ENCODE measurements around the gene NR6A1.

NR6A1 gene

GRCh38 chr9:124505901-124506346 lies 265.2 kb downstream of the NR6A1 start:
- H3K9me3 ChIP-seq (ENCODE audit: control insufficient read depth, low read length): no peaks in the 10 kb centered on the region
- peaks cover 8% of the 10 kb centered on the region for H3K4me1 ChIP-seq (ENCODE audit: control insufficient read depth, insufficient read depth, low read length)
- H3K27me3 ChIP-seq (ENCODE audit: control insufficient read depth, insufficient read depth, low read length): peaks cover 51% of the 10 kb centered on the region
- no peak overlapping the region for H3K9ac ChIP-seq (ENCODE audit: low read length)
- H3K36me3 ChIP-seq (ENCODE audit: control insufficient read depth, insufficient read depth, low read length): no peaks in the 10 kb centered on the region
- no peak overlapping the region for H3K4me3 ChIP-seq (ENCODE audit: low read length)

GRCh38 chr9:124505006-124505900 lies 265.9 kb downstream of the NR6A1 start:
- peaks cover 8% of the 10 kb centered on the region for H3K4me1 ChIP-seq (ENCODE audit: control insufficient read depth, insufficient read depth, low read length)
- H3K27me3 ChIP-seq (ENCODE audit: control insufficient read depth, insufficient read depth, low read length): peaks cover 52% of the 10 kb centered on the region
- no peak overlapping the region for H3K9ac ChIP-seq (ENCODE audit: low read length)
- H3K4me3 ChIP-seq (ENCODE audit: low read length): no peak overlapping the region
- no peaks in the 10 kb centered on the region for H3K36me3 ChIP-seq (ENCODE audit: control insufficient read depth, insufficient read depth, low read length)
- H3K9me3 ChIP-seq (ENCODE audit: control insufficient read depth, low read length): no peaks in the 10 kb centered on the region

GRCh38 chr9:124504530-124505005 lies 266.5 kb downstream of the NR6A1 start:
- H3K27me3 ChIP-seq (ENCODE audit: control insufficient read depth, insufficient read depth, low read length): peaks cover 57% of the 10 kb centered on the region
- no peak overlapping the region for H3K4me3 ChIP-seq (ENCODE audit: low read length)
- no peaks in the 10 kb centered on the region for H3K9me3 ChIP-seq (ENCODE audit: control insufficient read depth, low read length)

GRCh38 chr9:124503713-124504529 lies 267.2 kb downstream of the NR6A1 start:
- H3K4me1 ChIP-seq (ENCODE audit: control insufficient read depth, insufficient read depth, low read length): peaks cover 8% of the 10 kb centered on the region
- H3K4me3 ChIP-seq (ENCODE audit: low read length): no peak overlapping the region
- no peaks in the 10 kb centered on the region for H3K36me3 ChIP-seq (ENCODE audit: control insufficient read depth, insufficient read depth, low read length)
- no peaks in the 10 kb centered on the region for H3K9me3 ChIP-seq (ENCODE audit: control insufficient read depth, low read length)
- H3K9ac ChIP-seq (ENCODE audit: low read length): no peak overlapping the region
- H3K27me3 ChIP-seq (ENCODE audit: control insufficient read depth, insufficient read depth, low read length): peaks cover 61% of the 10 kb centered on the region

More at GRCh38 chr9:124504530-124505005, 266.5 kb downstream of the NR6A1 start:
- no peak overlapping the region for H3K9ac ChIP-seq (ENCODE audit: low read length)
- H3K4me1 ChIP-seq (ENCODE audit: control insufficient read depth, insufficient read depth, low read length): peaks cover 8% of the 10 kb centered on the region
- no peaks in the 10 kb centered on the region for H3K36me3 ChIP-seq (ENCODE audit: control insufficient read depth, insufficient read depth, low read length)

- no peaks in the 10 kb centered on the region for H3K9me3 ChIP-seq (ENCODE audit: control insufficient read depth, low read length)
- peaks cover 8% of the 10 kb centered on the region for H3K4me1 ChIP-seq (ENCODE audit: control insufficient read depth, insufficient read depth, low read length)
- peaks cover 61% of the 10 kb centered on the region for H3K27me3 ChIP-seq (ENCODE audit: control insufficient read depth, insufficient read depth, low read length)
- H3K4me3 ChIP-seq (ENCODE audit: low read length): no peak overlapping the region
- no peaks in the 10 kb centered on the region for H3K36me3 ChIP-seq (ENCODE audit: control insufficient read depth, insufficient read depth, low read length)
- no peak overlapping the region for H3K9ac ChIP-seq (ENCODE audit: low read length)
Measured at GRCh38 chr9:124502711-124503702, 268.1 kb downstream of the NR6A1 start.

- Histone ChIP-seq H3K9me3 (ENCODE audit: control insufficient read depth, low read length) (no peaks in the 10 kb centered on the region), H3K27me3 (ENCODE audit: control insufficient read depth, insufficient read depth, low read length) (peaks cover 65% of the 10 kb centered on the region), H3K36me3 (ENCODE audit: control insufficient read depth, insufficient read depth, low read length) (no peaks in the 10 kb centered on the region), H3K9ac (ENCODE audit: low read length) (no peak overlapping the region), H3K4me1 (ENCODE audit: control insufficient read depth, insufficient read depth, low read length) (peaks cover 8% of the 10 kb centered on the region), H3K4me3 (ENCODE audit: low read length) (no peak overlapping the region)
Measured at GRCh38 chr9:124501771-124502320, 269.3 kb downstream of the NR6A1 start.

- H3K36me3 ChIP-seq (ENCODE audit: control insufficient read depth, insufficient read depth, low read length): no peaks in the 10 kb centered on the region
- H3K4me3 ChIP-seq (ENCODE audit: low read length): no peak overlapping the region
- H3K9me3 ChIP-seq (ENCODE audit: control insufficient read depth, low read length): no peaks in the 10 kb centered on the region
- peaks cover 8% of the 10 kb centered on the region for H3K4me1 ChIP-seq (ENCODE audit: control insufficient read depth, insufficient read depth, low read length)
- H3K27me3 ChIP-seq (ENCODE audit: control insufficient read depth, insufficient read depth, low read length): peaks cover 62% of the 10 kb centered on the region
- H3K9ac ChIP-seq (ENCODE audit: low read length): no peak overlapping the region
Measured at GRCh38 chr9:124500796-124501611, 270.1 kb downstream of the NR6A1 start.

- peaks cover 8% of the 10 kb centered on the region for H3K4me1 ChIP-seq (ENCODE audit: control insufficient read depth, insufficient read depth, low read length)
- no peaks in the 10 kb centered on the region for H3K36me3 ChIP-seq (ENCODE audit: control insufficient read depth, insufficient read depth, low read length)
- no peak overlapping the region for H3K4me3 ChIP-seq (ENCODE audit: low read length)
- no peak overlapping the region for H3K9ac ChIP-seq (ENCODE audit: low read length)
- H3K9me3 ChIP-seq (ENCODE audit: control insufficient read depth, low read length): no peaks in the 10 kb centered on the region
- H3K27me3 ChIP-seq (ENCODE audit: control insufficient read depth, insufficient read depth, low read length): peaks cover 58% of the 10 kb centered on the region
Measured at GRCh38 chr9:124500028-124500795, 270.9 kb downstream of the NR6A1 start.

- peaks cover 57% of the 10 kb centered on the region for H3K27me3 ChIP-seq (ENCODE audit: control insufficient read depth, insufficient read depth, low read length)
- no peaks in the 10 kb centered on the region for H3K36me3 ChIP-seq (ENCODE audit: control insufficient read depth, insufficient read depth, low read length)
- H3K4me1 ChIP-seq (ENCODE audit: control insufficient read depth, insufficient read depth, low read length): peaks cover 7% of the 10 kb centered on the region
- no peaks in the 10 kb centered on the region for H3K9me3 ChIP-seq (ENCODE audit: control insufficient read depth, low read length)
- no peak overlapping the region for H3K4me3 ChIP-seq (ENCODE audit: low read length)
- no peak overlapping the region for H3K9ac ChIP-seq (ENCODE audit: low read length)
Measured at GRCh38 chr9:124499216-124499615, 271.9 kb downstream of the NR6A1 start.

- H3K27me3 ChIP-seq (ENCODE audit: control insufficient read depth, insufficient read depth, low read length): peaks cover 55% of the 10 kb centered on the region
- H3K9me3 ChIP-seq (ENCODE audit: control insufficient read depth, low read length): no peaks in the 10 kb centered on the region
- no peak overlapping the region for H3K9ac ChIP-seq (ENCODE audit: low read length)
- no peaks in the 10 kb centered on the region for H3K36me3 ChIP-seq (ENCODE audit: control insufficient read depth, insufficient read depth, low read length)
- H3K4me1 ChIP-seq (ENCODE audit: control insufficient read depth, insufficient read depth, low read length): peaks cover 2% of the 10 kb centered on the region
- H3K4me3 ChIP-seq (ENCODE audit: low read length): no peak overlapping the region
Measured at GRCh38 chr9:124498499-124499146, 272.5 kb downstream of the NR6A1 start.

Data from mucosa of stomach (tissue), 1 donor.